Activated CD8-positive, alpha-beta memory T cell treated with anti-CD3 and anti-CD28 coated beads for 48 hours (primary cell): ENCODE measurements around the gene PEAR1.
"Not testable (repeated sequence)": the region's sequence is repeated elsewhere in the genome, so short reads cannot be mapped to it uniquely, and the experiment has no call there.

Source experiments
- DNase-seq, 3 experiments: peaks; one replicate each; pipeline ENCODE4 v3.0.0-alpha.2; 2020; ENCODE audit warnings: low read depth in 2 of 3, low spot score in 2 of 3

PEAR1 gene

DNA sequence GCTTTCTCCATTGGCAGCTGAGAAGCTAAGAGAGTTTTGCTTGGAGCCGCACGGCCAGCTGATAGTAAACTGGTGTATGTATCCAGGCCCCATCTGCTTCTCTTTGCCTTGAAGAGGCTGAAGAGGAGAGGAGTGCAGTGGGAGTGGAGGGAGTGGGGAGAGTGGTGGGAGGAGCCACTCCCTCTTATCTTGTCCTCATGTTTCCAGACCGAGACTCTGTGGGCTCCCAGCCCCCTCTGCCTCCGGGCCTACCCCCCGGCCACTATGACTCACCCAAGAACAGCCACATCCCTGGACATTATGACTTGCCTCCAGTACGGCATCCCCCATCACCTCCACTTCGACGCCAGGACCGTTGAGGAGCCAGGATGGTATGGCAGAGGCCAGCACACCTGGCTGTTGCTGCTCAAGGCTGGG lies 20.9 kb downstream of the PEAR1 start:
- no peak for DNase-seq

DNA sequence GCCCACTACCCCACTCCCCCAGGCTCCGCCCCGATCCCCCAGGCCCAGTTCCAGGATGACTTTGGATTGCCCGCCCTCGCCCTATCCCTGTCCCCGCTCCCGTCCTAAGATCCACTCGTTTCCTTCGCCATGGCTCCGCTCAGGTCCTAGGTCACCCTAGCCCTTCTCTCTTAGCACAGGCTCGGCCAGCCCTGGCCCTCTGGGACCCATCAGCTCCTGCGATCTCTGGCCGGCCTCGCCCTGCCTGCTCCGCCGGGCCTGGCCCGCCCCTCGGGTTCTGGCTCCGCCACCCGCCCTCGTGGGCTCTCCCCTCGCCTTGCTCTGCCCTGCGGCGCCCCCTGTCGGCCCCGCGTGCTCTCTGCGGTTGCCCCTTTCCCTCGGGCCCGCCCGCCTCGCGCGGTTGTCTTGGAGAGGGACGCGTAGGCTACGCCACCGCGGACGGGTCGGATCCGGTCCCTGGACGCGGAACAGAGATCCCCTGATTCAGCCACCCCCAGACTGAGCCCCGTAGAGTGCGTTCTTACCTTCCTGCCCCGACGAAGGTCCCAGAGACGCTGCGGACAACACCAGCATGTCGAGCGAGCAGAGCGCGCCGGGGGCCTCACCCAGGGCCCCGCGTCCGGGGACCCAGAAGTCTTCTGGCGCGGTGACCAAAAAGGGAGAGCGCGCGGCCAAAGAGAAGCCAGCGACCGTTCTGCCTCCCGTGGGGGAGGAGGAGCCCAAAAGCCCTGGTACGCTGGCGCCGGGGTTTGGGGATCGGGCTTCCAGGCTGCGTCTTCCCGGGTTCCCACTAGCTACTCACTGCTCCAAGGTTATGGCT lies 26.9 kb downstream of the PEAR1 start, which contains the start of gene LRRC71:
LRRC71 (plus strand) TSS at position 400 of the 820 bp plus-strand sequence; CDS start at position 572, 172 bp downstream.
- DNase-seq = peak; percentile 51 to 72 (median 61)

DNA sequence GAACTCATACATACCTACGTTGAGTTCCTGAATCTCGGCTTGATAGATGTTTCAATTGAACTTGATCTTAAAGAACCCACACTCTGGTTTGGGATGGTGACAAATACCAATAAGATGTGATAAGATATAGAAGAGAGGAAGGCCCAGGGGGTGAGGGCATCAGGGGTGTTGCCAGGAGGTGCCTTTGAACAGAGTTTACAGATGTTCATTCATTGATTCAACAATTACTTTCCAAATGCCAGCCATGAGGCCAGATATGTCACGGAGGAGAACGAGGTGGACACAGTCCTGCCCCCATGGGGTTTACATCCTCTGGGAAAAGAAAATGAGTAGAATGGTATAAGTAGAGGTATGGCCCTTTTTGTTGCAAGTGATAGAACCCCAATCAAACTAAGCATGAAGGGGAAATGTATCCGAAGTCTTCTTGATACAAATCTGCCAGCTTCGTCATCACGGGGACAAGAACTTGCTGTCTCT lies 27.6 kb downstream of the PEAR1 start:
- DNase-seq = no peak

DNA sequence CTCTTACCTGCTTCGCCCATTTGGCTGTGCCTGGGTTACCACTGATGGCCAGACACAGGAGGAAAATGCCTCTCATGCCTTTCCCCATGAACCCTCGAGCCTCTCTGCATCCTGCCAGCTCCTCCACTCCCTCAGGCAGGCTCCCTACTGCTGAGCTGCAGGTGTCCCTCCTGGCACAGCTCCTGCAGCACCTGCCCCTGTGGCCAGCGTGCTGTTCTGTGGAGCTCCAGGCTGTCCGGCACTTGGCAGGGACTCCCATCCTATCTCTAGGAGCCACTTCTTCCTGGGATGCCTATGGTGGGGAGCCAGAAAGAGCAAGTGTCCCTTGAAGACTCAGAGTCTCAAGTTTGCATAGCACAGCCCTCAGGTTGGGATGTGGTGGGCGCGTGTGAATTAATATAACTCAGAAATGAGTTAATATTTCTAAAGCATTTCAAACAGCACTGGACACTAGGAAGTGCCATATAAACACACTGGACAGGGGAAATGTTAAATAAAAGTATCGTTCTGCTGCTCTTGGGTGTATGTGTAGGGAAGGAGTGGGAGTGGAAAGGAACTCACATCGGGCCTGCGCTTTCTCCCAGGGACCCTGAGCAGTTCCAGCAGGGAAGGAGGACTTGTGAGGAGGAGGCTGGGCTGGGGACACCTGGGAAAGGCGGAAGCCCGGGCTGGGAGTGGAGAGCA lies 29.6 kb downstream of the PEAR1 start:
- DNase-seq = no peak

DNA sequence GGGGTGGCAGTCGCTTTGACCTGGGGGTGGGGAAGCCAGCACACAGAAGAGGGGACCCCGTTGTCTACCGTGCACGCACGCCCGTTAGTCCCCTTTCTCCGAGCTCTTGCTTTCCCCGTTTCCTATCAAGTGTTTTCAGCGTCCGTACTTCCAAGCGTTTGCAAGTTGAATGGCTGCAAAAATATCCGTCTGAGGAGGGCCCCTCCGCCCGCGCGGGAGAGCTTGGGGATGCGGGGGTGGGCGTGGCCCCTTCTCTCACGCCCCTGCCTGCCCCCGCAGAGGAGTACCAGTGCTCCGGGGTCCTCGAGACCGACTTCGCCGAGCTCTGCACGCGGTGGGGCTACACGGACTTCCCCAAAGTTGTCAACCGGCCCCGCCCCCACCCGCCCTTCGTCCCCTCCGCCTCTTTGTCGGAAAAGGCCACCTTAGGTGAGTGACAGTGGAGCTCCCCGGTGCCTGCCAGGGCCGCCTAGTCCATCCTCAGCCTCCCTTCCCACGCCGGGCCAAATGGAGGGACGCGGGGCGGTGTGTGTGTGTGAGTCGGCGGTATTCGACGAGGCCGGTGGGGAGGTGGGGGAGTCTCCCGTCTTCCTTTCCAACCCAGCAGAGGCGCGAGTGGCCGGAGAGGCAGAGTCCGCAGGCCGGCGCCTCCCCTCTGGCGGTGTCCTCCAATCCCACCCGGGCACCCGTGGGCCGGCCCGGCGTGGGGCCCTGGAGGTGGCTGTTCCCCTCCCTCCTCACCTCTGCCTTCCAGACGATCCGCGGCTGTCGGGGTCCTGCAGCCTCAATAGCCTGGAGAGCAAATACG lies 30.4 kb downstream of the PEAR1 start:
- no peak for DNase-seq

DNA sequence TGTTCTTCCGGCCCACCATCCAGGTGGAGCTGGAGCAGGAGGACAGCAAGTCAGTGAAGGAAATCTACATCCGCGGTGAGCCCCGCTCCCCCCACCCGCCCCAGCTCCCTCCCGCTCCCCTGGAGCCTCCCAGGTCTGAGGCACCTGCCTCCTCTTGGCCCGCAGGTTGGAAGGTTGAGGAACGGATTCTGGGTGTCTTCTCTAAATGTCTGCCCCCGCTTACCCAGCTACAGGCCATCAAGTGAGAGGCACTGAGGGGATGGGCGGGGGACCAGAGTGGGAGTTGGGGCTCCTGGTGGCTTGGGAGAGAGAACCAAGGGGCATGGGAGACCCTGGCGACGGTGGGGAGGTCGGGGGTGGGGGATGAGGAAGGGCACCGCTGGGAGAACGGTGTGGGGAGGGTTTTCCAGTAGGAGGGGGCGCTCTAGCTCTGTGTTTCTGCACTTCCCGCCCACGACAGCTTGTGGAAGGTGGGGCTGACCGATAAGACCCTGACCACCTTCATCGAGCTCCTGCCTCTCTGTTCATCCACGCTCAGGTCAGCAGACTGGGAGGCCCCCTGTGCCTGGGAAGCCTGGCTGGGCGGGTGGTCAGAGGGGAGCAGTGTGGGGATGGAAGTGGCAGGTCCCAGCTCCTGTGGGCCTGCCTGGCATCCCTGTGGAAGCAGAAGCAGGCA lies 31.1 kb downstream of the PEAR1 start:
- no peak for DNase-seq

DNA sequence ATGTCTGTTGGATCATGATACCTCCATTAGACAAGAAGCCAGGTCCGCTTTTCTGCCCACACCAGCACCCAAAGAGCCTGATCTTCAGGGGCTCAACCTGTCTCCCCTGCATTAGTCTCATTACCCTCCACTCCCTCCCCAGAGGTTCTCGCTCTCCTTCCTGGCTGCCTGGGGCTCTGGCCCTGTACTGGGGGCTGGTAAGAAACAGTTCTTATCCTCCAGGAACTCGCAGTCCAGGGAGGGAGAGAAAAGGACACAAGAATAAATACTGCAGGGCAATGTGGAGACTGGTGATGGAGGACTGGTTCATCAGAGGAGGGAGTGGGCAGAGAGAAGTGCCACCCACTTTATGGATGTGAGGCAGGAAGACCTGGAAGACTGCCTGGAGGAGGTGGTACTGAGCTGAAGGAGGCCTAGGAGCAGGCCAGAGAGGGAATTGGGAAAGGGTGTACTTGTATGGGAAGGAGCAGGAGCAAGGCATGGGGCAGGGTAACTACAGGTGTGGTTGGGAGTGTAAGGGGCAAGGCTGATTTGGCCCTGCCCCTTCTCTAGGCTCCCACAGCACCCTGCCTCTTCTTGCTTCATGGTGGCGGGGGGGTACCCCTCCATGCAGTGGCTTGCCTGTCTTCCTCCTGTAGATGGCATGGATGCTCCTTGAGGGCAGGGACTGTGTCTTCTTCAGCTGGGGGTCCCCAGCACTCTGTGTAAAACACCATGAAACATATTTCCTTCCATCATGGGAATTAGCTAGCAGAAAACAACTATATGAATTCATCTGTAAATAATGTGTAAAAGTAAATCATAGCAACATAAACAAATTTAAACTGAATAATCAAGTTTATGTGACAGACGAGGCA lies 31.9 kb downstream of the PEAR1 start:
- no peak for DNase-seq

DNA sequence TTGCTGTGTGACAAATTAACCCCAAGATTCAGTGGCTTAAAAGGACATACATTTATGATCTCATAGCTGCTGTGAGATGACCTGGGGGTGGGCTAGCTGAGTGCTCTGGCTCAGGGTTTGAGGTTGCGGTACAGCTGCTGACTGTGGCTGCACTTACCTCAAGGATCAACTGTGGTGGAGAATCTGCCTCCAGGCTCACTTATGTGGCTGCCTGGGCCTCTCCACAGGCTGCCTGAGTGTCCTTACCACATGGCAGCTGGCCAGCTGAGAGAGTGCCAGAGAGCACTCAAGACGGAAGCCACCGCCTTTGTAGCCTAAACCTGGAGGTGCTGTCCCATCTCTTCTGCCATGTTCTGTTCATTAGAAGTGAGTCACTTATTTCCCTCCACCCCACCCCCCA lies 32.7 kb downstream of the PEAR1 start:
- DNase-seq = peak in 2 of 3 experiments; percentile 49 to 53

DNA sequence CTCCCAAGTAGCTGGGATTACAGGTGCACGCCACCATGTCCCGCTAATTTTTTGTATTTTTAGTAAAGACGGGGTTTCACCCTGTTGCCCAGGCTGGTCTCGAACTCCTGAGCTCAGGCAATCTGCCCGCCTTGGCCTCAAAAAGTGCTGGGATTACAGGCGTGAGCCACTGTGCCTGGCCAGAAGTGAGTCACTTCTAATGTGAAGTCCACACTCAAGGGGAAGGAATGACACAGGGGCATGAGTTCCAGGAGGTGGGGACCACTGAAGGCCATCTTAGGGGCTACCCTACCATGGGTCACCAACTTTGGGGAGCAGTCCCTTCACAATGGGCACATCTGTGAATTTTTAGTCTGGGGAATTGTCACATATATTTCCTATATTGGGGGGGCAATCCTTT lies 33.2 kb downstream of the PEAR1 start:
- not testable (repeated sequence) for DNase-seq

DNA sequence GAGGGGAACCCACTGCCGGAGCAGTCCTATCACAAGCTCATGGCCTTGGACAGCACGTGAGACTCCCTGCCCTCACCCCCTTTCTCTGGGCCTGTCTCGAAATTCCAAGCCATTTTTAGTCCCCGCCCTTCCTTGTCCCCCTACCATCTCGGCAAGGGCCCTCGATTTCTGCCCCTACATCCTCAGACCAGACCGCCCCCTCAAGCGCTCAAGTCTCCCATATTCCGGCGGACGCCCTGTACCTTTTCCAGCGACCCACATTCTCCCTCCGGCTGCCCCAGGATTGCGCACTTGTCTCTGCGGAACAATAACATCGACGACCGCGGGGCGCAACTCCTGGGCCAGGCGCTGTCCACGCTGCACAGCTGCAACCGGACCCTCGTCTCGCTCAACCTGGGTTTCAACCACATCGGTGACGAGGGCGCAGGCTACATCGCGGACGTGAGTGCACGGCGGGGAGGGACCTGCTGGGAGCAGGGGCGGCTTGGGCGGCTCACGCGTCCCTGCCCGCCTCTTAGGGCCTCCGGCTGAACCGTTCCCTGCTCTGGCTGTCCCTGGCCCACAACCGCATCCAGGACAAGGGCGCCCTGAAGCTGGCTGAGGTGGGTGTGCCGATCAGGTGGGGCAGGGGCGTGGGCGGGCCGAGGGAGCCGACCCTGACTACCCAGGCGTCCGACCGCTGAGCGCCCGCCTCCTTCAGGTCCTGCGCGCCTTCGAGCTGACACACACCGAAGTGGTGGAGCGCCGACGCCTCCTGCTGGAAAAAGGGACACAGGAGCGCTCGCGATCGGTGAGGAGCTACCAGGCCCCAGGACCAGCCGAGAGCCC lies 33.9 kb downstream of the PEAR1 start:
- DNase-seq = peak; percentile 39 to 53 (median 50)

DNA sequence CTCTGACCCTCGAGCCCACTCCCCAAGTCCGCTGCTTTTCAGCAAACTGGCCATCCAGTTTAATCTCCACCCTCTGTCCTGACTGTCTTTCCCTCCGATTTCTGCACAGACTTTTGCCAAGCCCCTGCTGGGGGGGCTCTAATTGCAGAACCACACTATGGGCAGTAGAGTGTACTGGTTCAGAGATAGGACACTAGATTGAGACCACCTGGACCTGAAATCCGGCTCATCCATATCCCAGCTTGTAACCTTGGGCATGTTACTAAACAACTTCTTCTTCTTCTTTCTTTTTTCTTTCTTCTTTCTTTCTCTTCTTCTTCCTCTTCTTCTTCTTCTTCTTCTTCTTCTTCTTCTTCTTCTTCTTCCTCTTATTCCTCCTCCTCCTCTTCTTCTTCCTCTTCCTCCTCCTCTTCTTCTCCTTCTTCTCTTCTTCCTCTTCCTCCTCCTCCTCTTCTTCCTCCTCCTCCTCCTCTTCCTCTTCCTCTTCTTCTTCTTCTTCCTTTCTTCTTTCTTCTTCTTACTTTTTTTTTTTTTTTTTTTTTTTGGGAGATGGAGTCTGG lies 34.6 kb downstream of the PEAR1 start:
- DNase-seq = no peak

DNA sequence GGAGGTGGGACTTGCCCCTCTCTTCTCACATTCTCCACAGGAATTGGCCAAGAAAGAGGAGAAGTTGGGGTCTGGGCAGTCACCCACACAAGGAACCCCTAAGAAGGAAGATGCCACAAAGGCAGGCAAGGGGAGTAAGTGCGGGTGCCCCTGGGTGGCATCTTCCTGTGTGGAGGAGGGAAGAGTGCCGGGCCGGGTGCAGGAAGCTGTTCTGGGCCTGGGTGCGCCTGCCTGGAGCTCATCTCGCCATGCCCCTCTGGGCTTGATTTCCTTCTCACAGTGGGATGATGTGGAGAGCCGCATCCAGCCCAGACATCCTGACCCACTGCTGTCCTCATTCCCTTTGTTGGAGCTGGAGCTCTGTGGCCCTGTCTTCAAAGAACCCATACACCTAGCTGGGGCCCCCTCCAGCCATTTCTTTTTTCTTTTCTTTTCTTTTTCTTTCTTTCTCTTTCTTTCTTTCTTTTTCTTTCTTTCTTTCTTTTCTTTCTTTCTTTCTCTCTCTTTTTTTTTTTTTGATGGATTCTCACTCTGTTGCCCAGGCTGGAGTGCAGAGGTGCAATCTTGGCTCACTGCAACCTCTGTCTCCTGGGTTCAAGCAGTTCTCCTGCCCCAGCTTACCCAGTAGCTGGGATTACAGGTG lies 36.2 kb downstream of the PEAR1 start:
- no peak for DNase-seq

DNA sequence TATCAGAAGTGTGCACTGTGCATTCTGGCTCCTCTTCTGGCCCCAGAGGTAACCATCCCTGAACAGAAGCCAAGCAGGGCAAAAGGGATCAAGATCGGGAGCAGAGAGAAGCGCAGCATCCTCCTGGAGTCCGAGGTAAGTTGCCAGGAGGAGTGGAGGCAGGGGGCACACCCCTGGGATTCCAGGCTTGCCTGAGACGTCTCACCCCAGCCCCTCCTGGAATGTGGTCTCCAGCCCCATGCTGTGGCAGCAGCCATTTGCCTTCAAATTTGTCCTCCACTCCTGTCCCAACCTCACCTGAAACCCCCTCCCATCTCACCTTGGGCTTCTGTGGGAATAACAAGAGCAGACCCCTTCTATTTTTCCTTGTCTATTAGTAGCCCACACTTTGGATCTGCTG lies 37.0 kb downstream of the PEAR1 start:
- DNase-seq = no peak

DNA sequence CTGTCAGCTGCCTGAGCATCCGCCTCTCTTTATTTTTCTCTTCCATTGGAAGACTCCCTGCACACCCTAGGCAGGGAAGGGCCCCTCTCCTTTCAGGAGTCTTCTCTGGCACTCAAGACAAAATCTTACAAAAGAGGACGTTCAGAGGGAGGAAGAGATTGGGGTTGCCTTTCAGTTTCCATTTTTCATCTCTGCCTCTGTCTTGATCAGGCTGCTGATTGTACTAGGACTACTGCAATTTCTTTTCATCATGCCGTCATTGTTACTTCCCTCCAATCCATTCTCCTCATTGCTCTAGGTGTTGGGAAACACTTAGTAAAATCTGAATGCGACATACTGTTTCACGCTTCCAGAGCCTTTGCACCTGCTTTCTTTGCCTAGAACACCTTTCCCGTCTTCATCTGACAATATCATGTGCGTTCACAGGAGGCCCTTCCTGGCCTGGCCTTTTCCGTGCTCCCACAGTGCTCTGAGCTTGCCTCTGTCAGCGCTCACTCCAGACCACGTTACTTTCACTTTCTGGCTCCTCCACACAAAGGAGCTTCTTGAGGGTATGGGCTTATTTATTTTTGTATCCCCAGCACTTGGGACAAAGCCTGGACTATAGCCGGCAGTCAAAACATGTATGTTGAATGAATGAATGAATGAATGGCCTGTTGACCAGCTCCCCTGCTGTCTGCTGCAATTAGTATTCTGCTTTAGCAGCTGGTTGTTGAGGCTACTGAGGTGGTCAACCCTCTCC lies 37.9 kb downstream of the PEAR1 start:
- DNase-seq = no peak

DNA sequence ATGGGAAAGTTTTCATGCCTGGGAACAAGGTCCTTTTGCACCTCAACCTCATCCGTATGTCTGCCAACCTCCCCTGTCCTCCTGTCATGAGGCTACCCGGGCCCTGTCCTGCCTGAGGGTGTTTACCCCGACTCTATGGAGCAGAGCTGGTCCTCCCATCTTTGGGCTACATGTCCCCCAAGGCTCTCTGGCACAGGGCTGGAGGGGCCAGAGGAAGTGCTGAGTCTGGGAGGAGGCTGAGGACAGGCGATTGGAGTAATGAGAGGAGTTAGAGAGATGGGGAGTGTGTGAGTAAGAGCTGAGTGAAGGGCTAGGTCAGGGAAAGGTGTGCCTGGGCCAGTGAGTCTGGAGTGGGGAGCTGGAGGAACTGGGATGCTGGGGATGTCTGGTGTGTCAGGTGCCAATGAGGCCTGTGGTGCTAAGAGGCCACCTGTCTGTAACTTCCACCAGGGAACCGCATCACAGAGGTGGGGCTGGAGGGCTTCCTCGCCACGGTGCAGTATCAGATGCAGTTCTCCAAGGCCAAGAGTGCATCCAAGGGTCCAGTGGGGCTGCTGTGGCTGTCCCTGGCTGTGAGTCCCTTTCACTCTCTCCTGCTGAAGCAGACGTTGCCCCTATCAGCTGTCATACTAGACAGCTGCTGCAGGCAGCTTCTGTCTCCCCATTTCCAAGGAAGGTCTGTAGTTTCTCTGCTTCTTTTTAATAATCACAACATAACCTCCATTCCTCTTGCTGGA lies 38.6 kb downstream of the PEAR1 start:
- no peak for DNase-seq

DNA sequence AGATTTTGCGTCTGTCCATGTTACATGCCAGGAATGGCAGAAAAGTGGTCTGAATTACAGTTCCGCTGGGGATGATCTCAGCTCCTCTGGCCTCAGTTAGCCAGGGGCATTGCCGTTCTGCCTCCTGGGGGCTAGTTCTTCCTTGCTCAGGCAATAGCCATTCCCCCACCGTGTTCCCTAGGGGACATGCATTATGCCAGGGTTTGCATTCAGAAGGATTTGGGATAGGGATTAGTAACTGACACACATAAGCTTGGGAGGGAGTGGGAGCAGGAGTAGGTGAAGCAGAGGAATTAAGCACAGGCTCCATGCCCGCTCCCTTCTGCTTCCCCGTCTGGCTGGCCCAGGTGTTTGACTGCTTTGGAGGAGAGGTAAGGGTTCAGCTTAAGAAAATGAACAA lies 39.6 kb downstream of the PEAR1 start:
- DNase-seq = no peak
